Activated CD4-positive, alpha-beta T cell treated with anti-CD3 and anti-CD28 coated beads for 4 hours (primary cell): ENCODE data around the gene CCDC71.
A peak's percentile ranks its signal among the peaks of the same experiment; 100 is the strongest.

Source experiments
- DNase-seq, 2 donors: peaks; one replicate each; pipeline ENCODE4 v3.0.0-alpha.2; 2020

CCDC71 gene

DNA sequence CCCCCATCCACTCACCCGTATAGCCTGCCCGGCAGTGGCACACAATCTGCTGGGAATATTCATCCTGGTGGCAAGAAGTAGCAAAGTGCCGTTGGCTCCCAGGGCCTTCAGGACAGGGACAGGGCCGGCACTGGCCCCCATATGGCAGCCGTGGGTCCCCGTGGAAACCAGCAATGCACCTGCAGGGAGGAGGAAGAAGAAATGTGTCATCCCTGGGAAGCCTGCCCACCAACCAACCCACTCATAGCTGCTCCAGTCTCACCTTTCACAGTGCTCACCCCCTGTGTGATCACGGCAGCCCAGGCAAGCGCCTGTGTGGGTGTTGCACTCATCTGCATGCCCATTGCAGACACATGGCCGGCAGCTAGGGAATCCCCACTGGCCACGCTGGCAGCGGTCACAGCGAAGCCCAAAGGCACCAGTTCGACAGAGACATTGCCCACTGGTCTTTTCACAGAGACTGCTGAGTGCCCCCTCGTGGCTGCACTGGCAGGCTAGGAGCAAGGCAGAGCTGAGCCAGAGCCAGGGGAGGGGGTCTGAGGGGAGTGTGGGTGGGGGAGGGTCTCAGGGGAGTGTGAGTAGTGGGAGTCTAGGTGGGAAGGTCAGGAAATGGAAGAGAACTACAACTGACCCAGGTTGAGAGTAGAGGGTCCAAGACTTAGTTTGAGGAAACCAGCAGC, 41.0 kb downstream of the CCDC71 start:
- no peak for DNase-seq

DNA sequence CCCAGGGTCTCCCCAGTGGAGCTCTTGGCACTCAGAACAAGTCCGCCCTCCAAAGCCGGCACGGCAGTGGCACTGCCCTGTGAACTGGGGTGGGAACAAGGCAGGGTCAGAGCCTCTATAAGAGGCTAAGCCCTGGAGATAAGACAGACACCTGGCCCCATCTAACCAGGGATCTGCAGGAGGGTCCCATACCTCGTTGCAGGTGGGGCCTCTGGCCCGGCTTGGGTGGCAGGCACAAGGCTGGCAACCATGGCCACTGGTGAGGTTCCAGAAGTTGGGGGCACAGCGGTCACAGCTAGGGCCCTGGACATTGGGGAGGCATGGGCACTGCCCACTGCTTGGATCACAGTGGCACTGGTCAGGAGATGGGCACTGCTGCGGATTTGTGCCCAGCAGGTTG, 41.9 kb downstream of the CCDC71 start:
- no peak for DNase-seq

DNA sequence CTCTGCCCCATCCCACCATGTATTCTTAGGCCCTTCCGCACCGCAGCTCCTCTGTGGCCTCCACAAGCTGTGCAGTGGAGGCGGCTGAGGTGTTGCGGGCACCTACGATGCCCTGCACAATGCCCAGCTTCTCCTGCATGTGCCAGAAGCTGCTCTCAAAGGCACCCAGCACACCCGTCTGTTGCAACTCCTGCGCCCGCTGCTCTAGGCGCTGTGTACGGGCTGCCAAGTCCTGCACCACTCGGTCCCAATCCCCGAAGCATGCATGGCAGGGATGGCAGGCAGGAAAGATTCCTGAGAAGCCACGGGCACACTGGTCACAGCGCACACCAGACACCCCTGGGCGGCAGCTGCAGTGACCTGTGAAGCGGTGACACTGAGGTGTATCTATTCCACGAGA, 42.4 kb downstream of the CCDC71 start:
- no peak for DNase-seq

DNA sequence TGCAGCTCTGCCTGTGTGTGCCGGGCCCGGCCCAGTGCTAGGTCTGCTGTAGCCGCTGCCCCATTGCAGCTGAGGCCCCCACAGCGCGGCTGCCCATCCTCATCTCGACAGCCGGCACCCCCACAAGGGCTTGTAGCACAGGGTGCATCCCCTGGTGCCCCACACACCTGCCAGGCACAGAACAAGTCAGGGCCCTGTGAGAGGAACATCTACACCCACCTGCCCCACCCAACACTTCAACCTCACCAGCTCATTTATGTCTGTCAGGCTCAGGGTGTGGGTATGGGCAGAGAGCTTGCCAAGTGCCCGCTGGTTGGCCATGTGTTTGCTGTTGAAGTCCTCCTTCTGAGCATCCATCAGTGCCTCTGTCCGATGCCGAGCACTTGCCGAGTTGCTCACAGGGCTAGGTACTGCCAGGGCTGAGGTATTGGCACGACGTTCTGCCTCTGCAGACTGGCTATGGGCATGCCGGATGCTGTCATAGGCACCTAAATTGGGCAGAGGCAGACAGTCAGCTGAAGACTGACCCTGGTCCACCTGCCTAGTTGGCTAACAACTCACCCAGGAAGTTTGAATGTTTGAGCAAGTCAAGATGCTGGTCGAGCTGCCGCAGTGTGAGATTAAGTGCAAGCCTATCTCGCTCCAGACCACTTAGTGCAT, 43.1 kb downstream of the CCDC71 start:
- DNase-seq = no peak

DNA sequence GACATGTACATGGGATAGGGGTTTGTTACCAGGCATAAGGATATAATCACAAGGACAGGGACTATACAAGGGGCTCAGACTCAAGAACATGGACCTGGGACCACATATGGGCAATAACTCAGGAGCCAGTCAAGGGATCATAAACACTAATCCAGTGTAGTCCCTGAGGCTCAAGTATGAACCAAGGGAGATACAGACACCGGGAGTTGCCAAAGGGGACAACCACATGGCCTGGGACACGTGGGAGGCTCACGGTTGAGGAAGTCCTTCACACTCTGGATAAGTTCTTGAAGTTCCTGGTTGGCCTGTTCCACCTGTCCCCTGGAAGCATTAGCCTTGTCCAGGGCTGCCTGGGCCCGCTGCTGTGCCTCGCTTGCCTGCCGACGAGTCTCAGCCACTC, 43.7 kb downstream of the CCDC71 start:
- no peak for DNase-seq

DNA sequence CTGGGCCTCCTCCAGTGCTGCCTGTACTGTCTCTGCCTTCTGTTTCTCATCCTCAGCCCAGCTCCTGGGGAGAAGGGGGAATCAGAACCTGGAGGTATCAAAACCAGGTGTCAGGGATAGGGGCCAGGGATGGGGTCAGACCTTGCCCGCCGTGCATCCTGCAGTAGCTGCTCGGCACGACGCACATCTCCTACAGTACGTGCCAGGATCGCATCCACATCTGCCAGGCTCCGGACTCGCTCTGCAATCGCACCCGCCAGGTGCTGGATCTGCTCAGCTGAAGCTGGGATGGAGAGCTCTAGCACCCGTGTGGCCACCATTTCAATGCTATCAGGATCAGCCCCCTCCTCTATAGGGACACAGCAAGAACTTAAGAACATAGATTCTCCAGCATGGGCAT, 44.1 kb downstream of the CCDC71 start:
- no peak for DNase-seq

DNA sequence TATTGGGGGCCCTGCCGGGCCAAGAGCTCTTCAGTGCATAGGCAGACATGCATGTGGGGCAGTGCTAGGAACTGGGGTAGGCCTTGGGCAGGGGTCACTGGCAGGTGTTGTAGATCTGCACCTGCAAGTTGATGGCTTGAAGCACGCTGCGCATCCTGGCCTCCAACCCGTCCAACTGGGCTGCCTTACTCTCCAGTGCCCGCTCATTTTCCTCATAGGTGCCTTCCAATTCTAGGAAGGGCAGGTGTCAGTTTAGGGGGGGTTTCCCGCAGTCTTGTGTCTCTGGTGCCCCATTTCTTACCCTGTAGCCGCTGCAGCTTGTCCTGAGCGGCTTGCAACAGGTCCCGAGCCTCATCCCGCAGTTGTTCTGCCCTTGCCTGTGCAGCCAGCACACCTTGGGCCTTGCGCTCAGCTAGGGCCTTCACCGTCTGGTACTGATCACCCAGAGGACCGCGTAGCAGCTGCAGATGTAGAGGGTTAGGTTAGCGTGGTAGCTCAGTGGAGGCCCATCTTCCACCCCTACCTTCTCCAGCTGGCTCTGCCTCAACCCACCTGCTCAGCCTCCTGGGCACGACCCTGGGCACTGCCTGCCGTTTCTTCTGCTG, 44.9 kb downstream of the CCDC71 start:
- DNase-seq = no peak

DNA sequence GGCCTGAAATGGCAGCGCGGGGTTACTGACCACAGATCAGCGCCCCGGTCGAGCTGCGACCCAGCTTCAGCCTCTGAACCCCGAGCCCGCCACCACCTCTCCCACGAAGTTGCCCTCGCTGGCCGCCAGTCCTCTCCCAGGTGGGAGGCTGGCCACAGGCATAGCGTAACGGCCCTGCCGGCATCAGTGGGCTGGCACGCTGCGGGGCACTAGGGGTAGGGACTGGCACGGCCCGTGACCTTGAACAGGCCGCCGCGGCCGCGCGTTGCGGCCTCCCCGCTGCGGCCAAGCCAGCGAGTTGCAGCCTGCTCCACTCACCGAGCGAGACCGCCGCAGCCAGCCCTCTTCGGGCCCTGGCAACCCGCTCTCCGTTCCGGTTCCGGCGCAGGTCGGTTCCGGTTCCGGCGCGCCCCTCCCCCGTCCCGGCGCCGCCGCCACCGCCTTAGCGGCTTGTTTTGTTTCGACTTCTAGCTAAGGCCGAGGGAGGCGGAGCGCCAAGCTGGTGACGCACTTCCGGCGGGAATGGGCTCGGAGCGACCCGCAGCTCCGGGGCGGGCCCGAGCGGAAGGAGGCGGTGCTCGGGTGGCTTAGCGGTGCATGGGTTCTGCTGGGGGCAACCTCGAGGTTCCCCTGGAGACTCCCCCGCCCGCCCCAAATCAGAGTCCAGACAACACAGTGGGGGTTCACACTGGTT, 45.5 kb downstream of the CCDC71 start, which contains the start of gene USP19:
USP19 (minus strand) TSS at position 386 of the 694 bp plus-strand sequence. CDS start 1,678 bp downstream, outside the sequence.
- DNase-seq = peak; percentile 89 to 91

DNA sequence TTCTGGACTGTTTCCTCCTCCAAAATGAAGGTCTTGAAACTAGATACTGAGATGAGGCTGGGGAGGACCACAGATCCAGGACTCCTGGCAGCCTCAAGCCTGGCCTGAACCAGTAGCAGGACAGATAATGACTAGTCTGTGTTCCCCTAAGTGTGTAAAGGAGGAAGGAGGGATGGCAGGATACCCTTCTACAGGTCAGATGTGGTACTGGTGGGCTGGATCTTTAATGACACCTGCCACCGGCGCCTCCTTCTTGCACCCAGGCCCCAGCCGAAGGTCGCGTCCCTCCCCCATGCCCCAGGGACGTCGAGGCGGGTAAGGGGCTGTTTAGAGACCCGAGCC, 46.1 kb downstream of the CCDC71 start:
- DNase-seq = no peak

DNA sequence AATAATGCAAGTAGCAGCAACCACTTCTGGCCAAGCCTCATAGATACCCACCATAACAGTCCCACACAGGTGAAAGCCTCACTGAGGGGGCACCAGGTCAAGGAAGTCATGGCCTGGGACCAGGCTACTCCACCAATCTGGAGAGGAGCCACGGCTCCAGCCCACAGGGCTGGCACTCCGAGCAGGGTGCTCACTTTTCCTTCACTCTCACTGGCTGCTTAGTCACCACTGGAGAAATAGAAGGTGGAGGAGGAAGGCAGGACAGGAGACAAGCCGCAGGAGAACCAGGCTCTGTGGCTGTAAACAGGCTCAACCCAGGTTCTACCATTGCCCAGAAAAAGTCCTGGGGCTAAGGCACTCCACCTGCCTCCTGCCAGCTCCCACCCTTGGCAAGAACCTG, 46.7 kb downstream of the CCDC71 start:
- no peak for DNase-seq

DNA sequence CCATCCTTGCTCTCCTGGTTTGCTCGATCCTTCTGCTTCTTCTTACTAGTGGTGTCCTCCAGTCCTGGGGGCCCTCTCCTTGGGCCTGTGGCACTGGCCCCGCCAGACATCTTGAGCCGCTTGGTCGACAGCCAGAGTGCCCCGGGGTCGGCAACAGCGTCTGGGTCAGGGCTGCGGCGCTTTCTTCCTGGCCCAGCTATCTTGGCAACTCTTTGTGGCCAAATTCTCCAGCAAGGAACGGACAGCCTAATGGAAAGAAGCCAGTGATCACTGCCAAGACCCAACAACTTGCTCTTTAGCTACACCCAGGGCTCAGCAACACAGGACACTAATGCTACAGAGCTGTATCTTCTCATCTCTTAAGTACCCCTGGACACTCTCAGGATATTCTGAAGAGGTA, 47.1 kb downstream of the CCDC71 start:
- no peak for DNase-seq
